Smooth muscle cell of the brain vasculature (primary cell): ENCODE measurements around the gene POLR3GL.

Source experiments
- DNase-seq: peaks from one replicate; pipeline ENCODE4 v3.0.0-alpha.2; 2012; ENCODE audit warnings: low read depth, low spot score

Gene POLR3GL

GRCh38 chr1:145992502-145992936, 28.0 kb downstream of the POLR3GL start:
- DNase-seq, result no peak

GRCh38 chr1:145992958-145993617, 28.6 kb downstream of the POLR3GL start:
- DNase-seq, result no peak

- DNase-seq, result no peak
Observed at GRCh38 chr1:145993618-145994390, 29.3 kb downstream of the POLR3GL start.

- no peak for DNase-seq
Observed at GRCh38 chr1:145994391-145995120, 30.1 kb downstream of the POLR3GL start.

GRCh38 chr1:145995148-145995881, 30.8 kb downstream of the POLR3GL start:
- DNase-seq, result no peak

- no peak for DNase-seq
Observed at GRCh38 chr1:145995964-145996432, 31.5 kb downstream of the POLR3GL start.

- peak; percentile 96 for DNase-seq
Observed at GRCh38 chr1:145996433-145997015, 32.0 kb downstream of the POLR3GL start, which contains the start of gene TXNIP. TSS of gene TXNIP (minus strand) at chr1:145996579. CDS start at chr1:145996266, 313 bp downstream.

GRCh38 chr1:145997016-145997717, 32.7 kb downstream of the POLR3GL start:
- no peak for DNase-seq

GRCh38 chr1:145997718-145998023, 33.2 kb downstream of the POLR3GL start:
- DNase-seq, result no peak

- no peak for DNase-seq
Observed at GRCh38 chr1:145999321-146000024, 35.0 kb downstream of the POLR3GL start.

- no peak for DNase-seq
Observed at GRCh38 chr1:146001709-146002108, 37.2 kb downstream of the POLR3GL start.

GRCh38 chr1:146007489-146008133, 43.1 kb downstream of the POLR3GL start:
- no peak for DNase-seq

GRCh38 chr1:146010126-146010738, 45.7 kb downstream of the POLR3GL start:
- no peak for DNase-seq

- DNase-seq, result no peak
Observed at GRCh38 chr1:146012703-146013558, 48.4 kb downstream of the POLR3GL start.

- DNase-seq, result no peak
Observed at GRCh38 chr1:146013559-146013922, 49.1 kb downstream of the POLR3GL start.

- no peak for DNase-seq
Observed at GRCh38 chr1:146016891-146017290, 52.4 kb downstream of the POLR3GL start.

GRCh38 chr1:146019231-146020057, 55.0 kb downstream of the POLR3GL start:
- no peak for DNase-seq
